MV-4-11 (cell line): ENCODE measurements around the gene GALNT8.
"Not testable (repeated sequence)": the region's sequence is repeated elsewhere in the genome, so short reads cannot be mapped to it uniquely, and the experiment has no call there.

Experiments
- DNase-seq: peaks from one replicate; lab custom pipeline; 2025; lab: John Stamatoyannopoulos, UW

GALNT8 gene

GRCh38 chr12:4744709-4745108 lies 24.5 kb downstream of the GALNT8 start:
- DNase-seq, result no peak

GRCh38 chr12:4745249-4745648 lies 25.0 kb downstream of the GALNT8 start:
- no peak for DNase-seq

GRCh38 chr12:4751654-4752053 lies 31.5 kb downstream of the GALNT8 start:
- not testable (repeated sequence) for DNase-seq

- DNase-seq, result peak; percentile 66
These were observed 42.6 kb downstream of the GALNT8 start for GRCh38 chr12:4762773-4763172.

GRCh38 chr12:4763549-4763948 lies 43.3 kb downstream of the GALNT8 start:
- no peak for DNase-seq

- no peak for DNase-seq
These were observed 46.2 kb downstream of the GALNT8 start for GRCh38 chr12:4766445-4766844.

GRCh38 chr12:4767186-4767585 lies 47.0 kb downstream of the GALNT8 start:
- no peak for DNase-seq

GRCh38 chr12:4768341-4768740 lies 48.1 kb downstream of the GALNT8 start:
- DNase-seq, result no peak

GRCh38 chr12:4769073-4769472 lies 48.9 kb downstream of the GALNT8 start:
- DNase-seq, result no peak

- no peak for DNase-seq
These were observed 51.2 kb downstream of the GALNT8 start for GRCh38 chr12:4771172-4771959.

- DNase-seq, result no peak
These were observed 51.9 kb downstream of the GALNT8 start for GRCh38 chr12:4771960-4772566.

GRCh38 chr12:4775936-4776335 lies 55.7 kb downstream of the GALNT8 start:
- DNase-seq, result no peak

- no peak for DNase-seq
These were observed 59.5 kb downstream of the GALNT8 start for GRCh38 chr12:4779749-4780148.

- no peak for DNase-seq
These were observed 60.7 kb downstream of the GALNT8 start for GRCh38 chr12:4780641-4781611.

GRCh38 chr12:4784404-4785054 lies 64.3 kb downstream of the GALNT8 start:
- DNase-seq, result no peak

GRCh38 chr12:4786795-4787194 lies 66.6 kb downstream of the GALNT8 start:
- DNase-seq, result no peak

GRCh38 chr12:4787965-4788364 lies 67.8 kb downstream of the GALNT8 start:
- no peak for DNase-seq

GRCh38 chr12:4789776-4790175 lies 69.6 kb downstream of the GALNT8 start:
- DNase-seq, result no peak

GRCh38 chr12:4791497-4791896 lies 71.3 kb downstream of the GALNT8 start:
- no peak for DNase-seq

GRCh38 chr12:4794491-4794890 lies 74.3 kb downstream of the GALNT8 start:
- DNase-seq, result peak; percentile 34

- DNase-seq, result no peak
These were observed 76.0 kb downstream of the GALNT8 start for GRCh38 chr12:4796216-4796615.
